HG03575 (cell line): ENCODE results near the gene TSPAN14.

Source experiments
- ATAC-seq: cut with Tn5 transposase; IDR thresholded peaks from one replicate; pipeline ENCODE4 v1.9.1; 2021; ENCODE audit not compliant: unreplicated experiment, insufficient number of reproducible peaks, low FRiP score; ENCODE audit errors: extremely low read depth

TSPAN14 gene

GRCh38 chr10:80498833-80499741 lies 45.0 kb downstream of the TSPAN14 start:
- no peak for ATAC-seq

GRCh38 chr10:80500572-80501380 lies 46.7 kb downstream of the TSPAN14 start:
- no peak for ATAC-seq

GRCh38 chr10:80501381-80501912 lies 47.3 kb downstream of the TSPAN14 start:
- no peak for ATAC-seq

GRCh38 chr10:80501913-80502521 lies 47.9 kb downstream of the TSPAN14 start:
- no peak for ATAC-seq

GRCh38 chr10:80502621-80503583 lies 48.8 kb downstream of the TSPAN14 start:
- ATAC-seq = no peak

GRCh38 chr10:80503584-80504157 lies 49.6 kb downstream of the TSPAN14 start:
- no peak for ATAC-seq

GRCh38 chr10:80504158-80504811 lies 50.2 kb downstream of the TSPAN14 start:
- ATAC-seq = no peak

- ATAC-seq = no peak
Observed at GRCh38 chr10:80504897-80505465, 50.9 kb downstream of the TSPAN14 start.

GRCh38 chr10:80506189-80506575 lies 52.1 kb downstream of the TSPAN14 start:
- no peak for ATAC-seq

- ATAC-seq = no peak
Observed at GRCh38 chr10:80506836-80507487, 52.9 kb downstream of the TSPAN14 start.

GRCh38 chr10:80509108-80509402 lies 54.9 kb downstream of the TSPAN14 start:
- no peak for ATAC-seq

GRCh38 chr10:80509403-80510161 lies 55.5 kb downstream of the TSPAN14 start:
- ATAC-seq = no peak

GRCh38 chr10:80512031-80512526 lies 58.0 kb downstream of the TSPAN14 start:
- no peak for ATAC-seq

- no peak for ATAC-seq
Observed at GRCh38 chr10:80513106-80513505, 59.0 kb downstream of the TSPAN14 start.

GRCh38 chr10:80515511-80515910 lies 61.4 kb downstream of the TSPAN14 start:
- no peak for ATAC-seq

- ATAC-seq = no peak
Observed at GRCh38 chr10:80515941-80516340, 61.8 kb downstream of the TSPAN14 start.
